Neural cell (in vitro differentiated cells): ENCODE results near the gene PLXNA4. TPM values are rescaled to one million over a fixed set of nuclear protein-coding genes. Genes with fewer than 3 reads are reported as not detected.

Experiments used
- H2AFZ ChIP-seq: fragments of 200-600, 300-800 bp; sonication (generic), shearing (Covaris generic); 2 replicates; pipeline ENCODE4 v1.6.0; 2014; ENCODE audit warnings: low read depth, mild to moderate bottlenecking, antibody characterized with exemption, low read length, moderate library complexity
- H3F3A ChIP-seq: fragments of 200-600 bp; shearing (Covaris generic); 2 replicates; pipeline ENCODE4 v1.6.1; 2016; ENCODE audit warnings: mild to moderate bottlenecking, moderate library complexity, mixed read lengths, antibody characterized with exemption, low read length; ENCODE audit not compliant: insufficient read depth, poor library complexity, severe bottlenecking
- H3K27ac ChIP-seq: fragments of 200-600, 300-800 bp; sonication (generic), shearing (Covaris generic); 2 replicates; pipeline ENCODE4 v1.5.1; 2014; ENCODE audit warnings: mild to moderate bottlenecking, low read length, moderate library complexity
- H3K27me3 ChIP-seq: fragments of 300-800, 200-600 bp; sonication (generic), shearing (Covaris generic); 2 replicates; pipeline ENCODE4 v1.6.0; 2014; ENCODE audit warnings: mild to moderate bottlenecking, low read depth, low read length, moderate library complexity; ENCODE audit not compliant: insufficient read depth
- H3K36me3 ChIP-seq: fragments of 300-800, 200-600 bp; sonication (generic), shearing (Covaris generic); 2 replicates; pipeline ENCODE4 v1.5.1; 2014; ENCODE audit warnings: mild to moderate bottlenecking, antibody characterized with exemption, low read length, moderate library complexity; ENCODE audit not compliant: insufficient read depth
- H3K4me2 ChIP-seq: fragments of 300-800, 200-600 bp; sonication (generic), shearing (Covaris generic); 2 replicates; pipeline ENCODE4 v1.6.0; 2014; ENCODE audit warnings: mild to moderate bottlenecking, low read length
- H3K4me3 ChIP-seq: fragments of 300-800, 200-600 bp; sonication (generic), shearing (Covaris generic); 2 replicates; pipeline ENCODE4 v1.5.1; 2014; ENCODE audit warnings: mild to moderate bottlenecking, low read length, moderate library complexity
- H3K79me2 ChIP-seq: fragments of 200-600 bp; shearing (Covaris generic); replicated peaks from 2 replicates; pipeline ENCODE4 v1.6.0; 2014; ENCODE audit warnings: mild to moderate bottlenecking, low read length, moderate library complexity; ENCODE audit not compliant: insufficient read depth
- H3K9ac ChIP-seq: fragments of 300-800, 200-600 bp; sonication (generic), shearing (Covaris generic); 2 replicates; pipeline ENCODE4 v1.6.1; 2016; ENCODE audit warnings: mild to moderate bottlenecking, low read length, mixed read lengths
- H3K9me2 ChIP-seq: fragments of 200-600 bp; shearing (Covaris generic); 2 replicates; pipeline ENCODE4 v1.6.1; 2016; ENCODE audit warnings: mild to moderate bottlenecking, low read length, mixed read lengths; ENCODE audit not compliant: insufficient read depth
- H3K9me3 ChIP-seq: fragments of 200-600, 300-800 bp; sonication (generic), shearing (Covaris generic); 2 replicates; pipeline ENCODE4 v1.6.1; 2016; ENCODE audit warnings: mild to moderate bottlenecking, mixed run types, low read length, moderate library complexity, mixed read lengths
- H4K20me1 ChIP-seq: fragments of 200-600 bp; shearing (Covaris generic); 2 replicates; pipeline ENCODE4 v1.6.1; 2016; ENCODE audit warnings: mild to moderate bottlenecking, mixed run types; ENCODE audit not compliant: insufficient read depth
- EP300 ChIP-seq: fragments of 450-650 bp; conservative IDR thresholded peaks from 2 replicates; pipeline ENCODE4 v1.6.1; 2014; ENCODE audit warnings: antibody characterized with exemption, mild to moderate bottlenecking, moderate library complexity; ENCODE audit not compliant: poor library complexity, severe bottlenecking
- EZH2 ChIP-seq: fragments of 200-600, 300-800 bp; shearing (Covaris generic), sonication (generic); IDR thresholded peaks from 2 replicates; pipeline ENCODE4 v1.6.1; 2014; ENCODE audit warnings: antibody characterized with exemption, low read length, borderline replicate concordance, mild to moderate bottlenecking; ENCODE audit not compliant: insufficient read depth, poor library complexity, severe bottlenecking
- MXI1 ChIP-seq: fragments of 450-650 bp; conservative IDR thresholded peaks from 2 replicates; pipeline ENCODE4 v1.6.1; 2014; ENCODE audit warnings: antibody characterized with exemption, mild to moderate bottlenecking; ENCODE audit not compliant: poor library complexity, severe bottlenecking
- POLR2AphosphoS5 ChIP-seq: IDR thresholded peaks from 2 replicates; pipeline ENCODE4 v1.6.1; 2012
- RAD21 ChIP-seq: fragments of 450-650 bp; conservative IDR thresholded peaks from 2 replicates; pipeline ENCODE4 v1.6.1; 2014; ENCODE audit warnings: antibody characterized with exemption, mild to moderate bottlenecking, moderate library complexity
- SMC3 ChIP-seq: fragments of 450-650 bp; conservative IDR thresholded peaks from 2 replicates; pipeline ENCODE4 v1.6.1; 2014; ENCODE audit warnings: antibody characterized with exemption, mild to moderate bottlenecking, moderate library complexity; ENCODE audit not compliant: poor library complexity
- TAF1 ChIP-seq: IDR thresholded peaks from 2 replicates; pipeline ENCODE4 v1.6.1; 2012; ENCODE audit warnings: low read depth
- polyA plus RNA-seq: library from polyadenylated mRNA; depleted of rRNA; stranded (reverse); fragments of >200 nt; gene quantifications from 2 replicates; pipeline ENCODE4 v1.2.3, GENCODE V29; 2014
- TF ChIP-seq, protein P1 (sequence below): fragments of 450-650 bp; IDR thresholded peaks from 2 replicates; pipeline ENCODE4 v1.5.1; 2014; ENCODE audit warnings: antibody characterized with exemption, mild to moderate bottlenecking, moderate library complexity; ENCODE audit not compliant: poor library complexity, severe bottlenecking
- TF ChIP-seq, protein P2 (sequence below): IDR thresholded peaks from 2 replicates; pipeline ENCODE4 v1.6.1; 2012; ENCODE audit warnings: borderline replicate concordance

The PLXNA4 gene
- polyA plus RNA-seq, 1 donor from 2014 or later: 7.2 TPM

DNA sequence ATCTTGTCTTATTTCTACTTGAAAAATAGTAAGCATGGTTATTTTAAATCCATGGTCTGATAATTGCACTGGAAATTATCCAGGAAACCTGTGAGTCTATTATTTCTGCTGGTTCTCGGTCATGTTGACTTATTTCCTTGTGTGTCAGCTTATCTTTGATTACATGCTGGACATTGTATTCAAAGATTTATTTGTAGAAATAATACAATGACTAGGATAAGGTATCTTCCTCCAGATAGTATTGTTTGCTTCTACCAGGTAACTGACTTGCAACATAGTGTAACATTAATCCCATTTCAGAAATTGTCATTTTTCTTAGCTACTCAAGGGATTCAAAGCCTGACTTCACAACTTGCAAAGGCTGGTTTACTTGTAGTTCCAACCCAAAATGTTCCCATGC lies 33.4 kb downstream of the PLXNA4 start:
- H3K9me3 ChIP-seq: no peaks in the 10 kb centered on the region
- H3K27ac ChIP-seq: no peak overlapping the region
- H3K9me2 ChIP-seq: no peaks in the 10 kb centered on the region
- no peak overlapping the region for H3K4me3 ChIP-seq
- no peaks in the 10 kb centered on the region for H3K27me3 ChIP-seq
- H3K36me3 ChIP-seq: no peaks in the 10 kb centered on the region
- no peaks in the 10 kb centered on the region for H3F3A ChIP-seq
- no peaks in the 10 kb centered on the region for H4K20me1 ChIP-seq
- H2AFZ ChIP-seq: no peak overlapping the region
- no peak overlapping the region for H3K4me2 ChIP-seq
- no peak overlapping the region for H3K9ac ChIP-seq
- TF ChIP-seq EP300: no peak
- TF ChIP-seq, protein P1, sequence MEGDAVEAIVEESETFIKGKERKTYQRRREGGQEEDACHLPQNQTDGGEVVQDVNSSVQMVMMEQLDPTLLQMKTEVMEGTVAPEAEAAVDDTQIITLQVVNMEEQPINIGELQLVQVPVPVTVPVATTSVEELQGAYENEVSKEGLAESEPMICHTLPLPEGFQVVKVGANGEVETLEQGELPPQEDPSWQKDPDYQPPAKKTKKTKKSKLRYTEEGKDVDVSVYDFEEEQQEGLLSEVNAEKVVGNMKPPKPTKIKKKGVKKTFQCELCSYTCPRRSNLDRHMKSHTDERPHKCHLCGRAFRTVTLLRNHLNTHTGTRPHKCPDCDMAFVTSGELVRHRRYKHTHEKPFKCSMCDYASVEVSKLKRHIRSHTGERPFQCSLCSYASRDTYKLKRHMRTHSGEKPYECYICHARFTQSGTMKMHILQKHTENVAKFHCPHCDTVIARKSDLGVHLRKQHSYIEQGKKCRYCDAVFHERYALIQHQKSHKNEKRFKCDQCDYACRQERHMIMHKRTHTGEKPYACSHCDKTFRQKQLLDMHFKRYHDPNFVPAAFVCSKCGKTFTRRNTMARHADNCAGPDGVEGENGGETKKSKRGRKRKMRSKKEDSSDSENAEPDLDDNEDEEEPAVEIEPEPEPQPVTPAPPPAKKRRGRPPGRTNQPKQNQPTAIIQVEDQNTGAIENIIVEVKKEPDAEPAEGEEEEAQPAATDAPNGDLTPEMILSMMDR: no peak
- TF ChIP-seq SMC3: no peak
- TF ChIP-seq EZH2: no peak
- no peak for TF ChIP-seq RAD21
- no peak for TF ChIP-seq MXI1
- TF ChIP-seq, protein P2, sequence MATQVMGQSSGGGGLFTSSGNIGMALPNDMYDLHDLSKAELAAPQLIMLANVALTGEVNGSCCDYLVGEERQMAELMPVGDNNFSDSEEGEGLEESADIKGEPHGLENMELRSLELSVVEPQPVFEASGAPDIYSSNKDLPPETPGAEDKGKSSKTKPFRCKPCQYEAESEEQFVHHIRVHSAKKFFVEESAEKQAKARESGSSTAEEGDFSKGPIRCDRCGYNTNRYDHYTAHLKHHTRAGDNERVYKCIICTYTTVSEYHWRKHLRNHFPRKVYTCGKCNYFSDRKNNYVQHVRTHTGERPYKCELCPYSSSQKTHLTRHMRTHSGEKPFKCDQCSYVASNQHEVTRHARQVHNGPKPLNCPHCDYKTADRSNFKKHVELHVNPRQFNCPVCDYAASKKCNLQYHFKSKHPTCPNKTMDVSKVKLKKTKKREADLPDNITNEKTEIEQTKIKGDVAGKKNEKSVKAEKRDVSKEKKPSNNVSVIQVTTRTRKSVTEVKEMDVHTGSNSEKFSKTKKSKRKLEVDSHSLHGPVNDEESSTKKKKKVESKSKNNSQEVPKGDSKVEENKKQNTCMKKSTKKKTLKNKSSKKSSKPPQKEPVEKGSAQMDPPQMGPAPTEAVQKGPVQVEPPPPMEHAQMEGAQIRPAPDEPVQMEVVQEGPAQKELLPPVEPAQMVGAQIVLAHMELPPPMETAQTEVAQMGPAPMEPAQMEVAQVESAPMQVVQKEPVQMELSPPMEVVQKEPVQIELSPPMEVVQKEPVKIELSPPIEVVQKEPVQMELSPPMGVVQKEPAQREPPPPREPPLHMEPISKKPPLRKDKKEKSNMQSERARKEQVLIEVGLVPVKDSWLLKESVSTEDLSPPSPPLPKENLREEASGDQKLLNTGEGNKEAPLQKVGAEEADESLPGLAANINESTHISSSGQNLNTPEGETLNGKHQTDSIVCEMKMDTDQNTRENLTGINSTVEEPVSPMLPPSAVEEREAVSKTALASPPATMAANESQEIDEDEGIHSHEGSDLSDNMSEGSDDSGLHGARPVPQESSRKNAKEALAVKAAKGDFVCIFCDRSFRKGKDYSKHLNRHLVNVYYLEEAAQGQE: no peak
- no peaks in the 10 kb centered on the region for H3K79me2 ChIP-seq

DNA sequence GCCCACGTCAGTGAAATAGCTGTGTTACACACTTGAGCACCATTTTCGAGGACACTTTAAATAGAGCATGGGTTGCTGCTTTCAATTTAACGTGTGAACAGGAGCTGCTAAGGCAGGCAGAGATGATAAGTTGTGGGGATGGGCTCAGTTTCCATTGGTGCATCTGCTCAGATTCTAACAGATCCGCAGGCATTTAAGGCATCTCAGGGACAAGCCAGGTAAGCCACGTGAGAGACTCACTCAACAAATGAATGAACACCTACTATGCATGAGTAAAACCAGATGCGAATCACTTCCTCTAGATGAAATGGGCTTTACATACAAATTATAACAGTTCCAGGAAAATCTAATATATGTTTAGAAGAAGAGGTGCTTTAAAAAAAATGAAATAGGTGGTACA lies 34.6 kb downstream of the PLXNA4 start:
- Histone ChIP-seq H3K4me2 (no peak overlapping the region), H3K36me3 (no peaks in the 10 kb centered on the region), H3F3A (no peaks in the 10 kb centered on the region), H3K9ac (no peak overlapping the region), H3K4me3 (no peak overlapping the region), H3K27me3 (no peaks in the 10 kb centered on the region), H3K9me3 (no peaks in the 10 kb centered on the region), H2AFZ (no peak overlapping the region), H3K9me2 (no peaks in the 10 kb centered on the region), H4K20me1 (no peaks in the 10 kb centered on the region), H3K79me2 (no peaks in the 10 kb centered on the region), H3K27ac (no peak overlapping the region)
- no peak for TF ChIP-seq SMC3
- no peak for TF ChIP-seq EZH2
- TF ChIP-seq EP300: no peak
- TF ChIP-seq, protein P1: no peak
- no peak for TF ChIP-seq RAD21
- no peak for TF ChIP-seq MXI1
- TF ChIP-seq, protein P2: no peak
- no peak for TF ChIP-seq POLR2AphosphoS5
- no peak for TF ChIP-seq TAF1
